Lung (tissue), 12 donors: ENCODE results near the gene GABRG3. TPM values are rescaled to one million over a fixed set of nuclear protein-coding genes. Genes with fewer than 3 reads are reported as not detected.

Experiments used
- ATAC-seq: fragments of 200-7000 bp; cut with Tn5 transposase; one replicate; pipeline ENCODE4 v1.9.1; 2020; ENCODE audit warnings: moderate number of reproducible peaks; ENCODE audit not compliant: insufficient read depth, low FRiP score
- DNase-seq, 3 donors: peaks; one replicate each; pipeline ENCODE4 v3.0.0-alpha.2; 2013 to 2017
- H3K27ac ChIP-seq, 2 donors: one replicate each; pipeline ENCODE4 v1.5.1; 2013; ENCODE audit warnings: mild to moderate bottlenecking in 2 of 2, moderate library complexity in 2 of 2, control low read depth in 1 of 2, inconsistent platforms in 1 of 2, low read depth in 1 of 2, low read length in 1 of 2
- H3K27me3 ChIP-seq, 3 donors: one replicate each; pipeline ENCODE4 v1.5.1; 2013; ENCODE audit warnings: low read length in 2 of 3; ENCODE audit not compliant: control insufficient read depth in 3 of 3, insufficient read depth in 3 of 3
- H3K36me3 ChIP-seq, 4 donors: one replicate each; pipeline ENCODE4 v1.5.1; 2013; ENCODE audit warnings: low read length in 4 of 4, mild to moderate bottlenecking in 1 of 4, moderate library complexity in 1 of 4; ENCODE audit not compliant: control insufficient read depth in 4 of 4, insufficient read depth in 4 of 4
- H3K4me1 ChIP-seq, 5 donors: one replicate each; pipeline ENCODE4 v1.5.1; 2013; ENCODE audit warnings: low read length in 5 of 5, mild to moderate bottlenecking in 2 of 5, moderate library complexity in 1 of 5; ENCODE audit not compliant: control insufficient read depth in 5 of 5, insufficient read depth in 5 of 5
- H3K4me3 ChIP-seq: one replicate; pipeline ENCODE4 v1.5.1; 2013; ENCODE audit warnings: mild to moderate bottlenecking, control low read depth, moderate library complexity
- H3K9ac ChIP-seq, 2 donors: one replicate each; pipeline ENCODE4 v1.5.1; 2013; ENCODE audit warnings: low read length in 2 of 2, control low read depth in 1 of 2; ENCODE audit not compliant: insufficient read depth in 1 of 2
- H3K9me3 ChIP-seq, 4 donors: one replicate each; pipeline ENCODE4 v1.5.1; 2013; ENCODE audit warnings: low read length in 3 of 4, mild to moderate bottlenecking in 1 of 4, moderate library complexity in 1 of 4; ENCODE audit not compliant: control insufficient read depth in 4 of 4, insufficient read depth in 3 of 4
- WGBS, 2 donors: extraction: QIAGEN DNeasy Blood & Tissue Kit; methylation state at CpG; one replicate each; pipeline ENCODE4 v1.1.7; 2013; 5-methylcytosine and 5-hydroxymethylcytosine counted together
- polyA plus RNA-seq, 2 donors: library from polyadenylated mRNA; stranded (reverse); fragments of 200-250 nt; gene quantifications; one replicate each; pipeline ENCODE4 v1.2.1, GENCODE V29; 2013
- total RNA-seq, 2 donors: library from RNA; depleted of rRNA in 1 of 2; stranded (reverse); fragments of >200 nt in 1 of 2; gene quantifications; one replicate each; pipeline ENCODE4 v1.2.1, GENCODE V29; 2014 to 2021
- TF ChIP-seq, protein P1 (sequence below): IDR thresholded peaks from 2 replicates; pipeline ENCODE4 v1.5.1; 2012; ENCODE audit warnings: mild to moderate bottlenecking; ENCODE audit errors: control extremely low read depth, extremely low read depth
- donor health status: control.
- donor health status: control.
- donor health status: Bipolar disorder and iron deficiency.
- donor health status: healthy.
- donor health status: DM: yes; HTN: yes; CAD: no.

Gene GABRG3
- total and polyA plus RNA-seq, 4 donors = 16.9 TPM; not detected in 3

- Histone ChIP-seq H3K27ac (no peak overlapping the region), H3K27me3 (no peaks in the 10 kb centered on the region), H3K4me3 (no peak overlapping the region), H3K9ac (no peak overlapping the region), H3K9me3 (peaks cover 0 to 5% (median 0%) of the 10 kb centered on the region in 4 donors), H3K4me1 (peaks cover 0 to 9% (median 0%) of the 10 kb centered on the region in 5 donors), H3K36me3 (peaks cover 0 to 2% (median 0%) of the 10 kb centered on the region in 4 donors)
- ATAC-seq = no peak
- TF ChIP-seq, protein P1, sequence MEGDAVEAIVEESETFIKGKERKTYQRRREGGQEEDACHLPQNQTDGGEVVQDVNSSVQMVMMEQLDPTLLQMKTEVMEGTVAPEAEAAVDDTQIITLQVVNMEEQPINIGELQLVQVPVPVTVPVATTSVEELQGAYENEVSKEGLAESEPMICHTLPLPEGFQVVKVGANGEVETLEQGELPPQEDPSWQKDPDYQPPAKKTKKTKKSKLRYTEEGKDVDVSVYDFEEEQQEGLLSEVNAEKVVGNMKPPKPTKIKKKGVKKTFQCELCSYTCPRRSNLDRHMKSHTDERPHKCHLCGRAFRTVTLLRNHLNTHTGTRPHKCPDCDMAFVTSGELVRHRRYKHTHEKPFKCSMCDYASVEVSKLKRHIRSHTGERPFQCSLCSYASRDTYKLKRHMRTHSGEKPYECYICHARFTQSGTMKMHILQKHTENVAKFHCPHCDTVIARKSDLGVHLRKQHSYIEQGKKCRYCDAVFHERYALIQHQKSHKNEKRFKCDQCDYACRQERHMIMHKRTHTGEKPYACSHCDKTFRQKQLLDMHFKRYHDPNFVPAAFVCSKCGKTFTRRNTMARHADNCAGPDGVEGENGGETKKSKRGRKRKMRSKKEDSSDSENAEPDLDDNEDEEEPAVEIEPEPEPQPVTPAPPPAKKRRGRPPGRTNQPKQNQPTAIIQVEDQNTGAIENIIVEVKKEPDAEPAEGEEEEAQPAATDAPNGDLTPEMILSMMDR = no peak
- WGBS, 2 donors = 91% methylated on average over 3 of the region's 3 CpGs
- no peak for DNase-seq
Observed at GRCh38 chr15:27532358-27532757, 561.4 kb downstream of the GABRG3 start.

DNA sequence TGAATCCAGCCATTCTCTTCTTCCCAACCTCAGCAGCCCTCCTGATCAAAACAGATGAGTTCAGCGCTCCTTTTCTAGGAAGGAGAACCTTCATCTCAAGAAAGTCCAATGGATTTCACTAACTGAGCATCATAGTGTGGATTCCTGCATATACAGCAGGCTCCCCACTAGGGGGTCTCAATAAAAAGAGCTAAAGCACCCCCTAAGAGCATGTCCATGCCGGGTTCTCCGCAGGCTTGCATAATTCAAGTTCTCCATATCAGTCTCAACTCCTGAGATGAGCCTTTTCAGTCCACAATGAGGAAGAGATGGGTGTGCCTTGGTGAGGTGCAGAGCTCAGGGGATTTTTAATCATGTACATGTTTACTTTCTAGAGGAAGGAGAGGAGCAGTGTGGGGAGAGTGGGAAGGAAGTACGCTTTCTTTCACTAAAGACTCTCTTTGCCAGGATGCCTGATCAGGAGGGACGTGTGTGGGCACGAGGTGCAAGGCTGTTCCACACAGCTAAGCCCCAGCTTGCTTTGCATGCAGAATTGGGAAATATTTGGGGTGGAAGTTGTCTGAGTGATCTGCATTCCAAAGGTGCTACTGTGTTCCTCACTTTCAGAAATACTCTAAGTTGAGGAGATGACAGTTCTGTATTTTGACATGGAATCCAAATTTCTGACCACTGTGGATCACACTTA is 564.6 kb downstream of the GABRG3 start:
- DNase-seq (no peak), ATAC-seq (no peak)
- peaks cover 0 to 6% (median 0%) of the 10 kb centered on the region in 4 donors for H3K9me3 ChIP-seq
- H3K4me1 ChIP-seq = no peaks in the 10 kb centered on the region
- H3K27me3 ChIP-seq = no peaks in the 10 kb centered on the region
- no peak overlapping the region for H3K27ac ChIP-seq
- no peaks in the 10 kb centered on the region for H3K36me3 ChIP-seq
- TF ChIP-seq, protein P1 = no peak
- H3K9ac ChIP-seq = no peak overlapping the region
- 67 to 72% methylated on average over 6 of the region's 6 CpGs for WGBS, 2 donors
- H3K4me3 ChIP-seq = no peak overlapping the region

- WGBS, 2 donors = 74 to 81% methylated on average over 3 of the region's 3 CpGs
- no peak overlapping the region for H3K9ac ChIP-seq
- ATAC-seq (no peak), DNase-seq (no peak)
- H3K9me3 ChIP-seq = peaks cover 0 to 11% (median 0%) of the 10 kb centered on the region in 4 donors
- no peaks in the 10 kb centered on the region for H3K4me1 ChIP-seq
- H3K27ac ChIP-seq = no peak overlapping the region
- H3K4me3 ChIP-seq = no peak overlapping the region
- TF ChIP-seq, protein P1 = no peak
- H3K27me3 ChIP-seq = no peaks in the 10 kb centered on the region
- H3K36me3 ChIP-seq = no peaks in the 10 kb centered on the region
Observed at GRCh38 chr15:27538325-27538724, 567.3 kb downstream of the GABRG3 start.
